C4-2B (cell line): ENCODE results near the gene PHACTR1.

ENCODE experiments used
- H3K27ac ChIP-seq: fragments of 450-650 bp; 2 replicates; pipeline ENCODE4 v1.5.1; 2017
- ZFX ChIP-seq: fragments of 450-650 bp; IDR thresholded peaks from 2 replicates; pipeline ENCODE4 v1.6.1; 2017
- TF ChIP-seq, protein P1 (sequence below): fragments of 450-650 bp; conservative IDR thresholded peaks from 2 replicates; pipeline ENCODE4 v1.5.1; 2017; ENCODE audit warnings: mild to moderate bottlenecking

The PHACTR1 gene

DNA sequence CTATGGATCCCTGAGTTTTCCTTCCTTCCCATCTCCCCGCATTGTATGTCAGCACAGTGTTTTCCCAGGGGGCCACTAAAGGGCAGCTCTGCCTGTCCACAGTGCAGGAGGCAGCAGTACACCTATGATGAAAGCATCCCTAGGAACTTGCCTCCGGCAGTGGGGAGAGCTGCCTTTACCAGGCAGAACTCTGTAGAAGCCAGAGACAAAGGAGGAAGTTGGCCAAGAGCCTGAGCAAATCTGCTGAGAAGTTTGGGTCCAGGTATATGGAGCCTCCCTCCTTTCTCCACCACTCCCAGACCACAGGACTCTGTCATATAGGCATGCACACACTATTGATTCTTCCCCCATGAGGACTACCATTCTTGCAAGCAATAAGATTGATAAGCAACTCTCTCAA is 329.1 kb downstream of the PHACTR1 start:
- TF ChIP-seq, protein P1, sequence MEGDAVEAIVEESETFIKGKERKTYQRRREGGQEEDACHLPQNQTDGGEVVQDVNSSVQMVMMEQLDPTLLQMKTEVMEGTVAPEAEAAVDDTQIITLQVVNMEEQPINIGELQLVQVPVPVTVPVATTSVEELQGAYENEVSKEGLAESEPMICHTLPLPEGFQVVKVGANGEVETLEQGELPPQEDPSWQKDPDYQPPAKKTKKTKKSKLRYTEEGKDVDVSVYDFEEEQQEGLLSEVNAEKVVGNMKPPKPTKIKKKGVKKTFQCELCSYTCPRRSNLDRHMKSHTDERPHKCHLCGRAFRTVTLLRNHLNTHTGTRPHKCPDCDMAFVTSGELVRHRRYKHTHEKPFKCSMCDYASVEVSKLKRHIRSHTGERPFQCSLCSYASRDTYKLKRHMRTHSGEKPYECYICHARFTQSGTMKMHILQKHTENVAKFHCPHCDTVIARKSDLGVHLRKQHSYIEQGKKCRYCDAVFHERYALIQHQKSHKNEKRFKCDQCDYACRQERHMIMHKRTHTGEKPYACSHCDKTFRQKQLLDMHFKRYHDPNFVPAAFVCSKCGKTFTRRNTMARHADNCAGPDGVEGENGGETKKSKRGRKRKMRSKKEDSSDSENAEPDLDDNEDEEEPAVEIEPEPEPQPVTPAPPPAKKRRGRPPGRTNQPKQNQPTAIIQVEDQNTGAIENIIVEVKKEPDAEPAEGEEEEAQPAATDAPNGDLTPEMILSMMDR: no peak
- no peak for TF ChIP-seq ZFX
- H3K27ac ChIP-seq: no peak overlapping the region

DNA sequence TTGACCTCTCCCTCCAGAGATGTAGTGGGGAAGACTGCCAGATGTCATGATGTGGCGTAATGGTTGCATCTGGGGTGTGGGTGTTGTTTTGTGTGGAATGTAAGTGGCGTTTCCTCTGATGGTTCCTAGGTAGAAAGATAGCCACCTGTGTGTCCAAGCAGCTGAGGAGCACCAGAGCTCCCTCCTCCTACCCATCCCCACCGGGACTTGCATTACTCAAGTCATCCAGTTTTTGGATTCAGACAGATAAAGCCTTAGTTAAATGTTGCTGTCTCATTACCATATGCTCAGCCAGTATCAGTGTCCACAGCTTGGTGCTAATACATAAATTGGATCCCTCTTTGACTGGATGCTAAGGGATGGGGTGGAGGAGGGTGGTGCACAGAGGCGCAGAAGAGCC is 329.5 kb downstream of the PHACTR1 start:
- no peak for TF ChIP-seq ZFX
- TF ChIP-seq, protein P1: no peak
- H3K27ac ChIP-seq: no peak overlapping the region

GRCh38 chr6:13048113-13048512 is 331.5 kb downstream of the PHACTR1 start:
- H3K27ac ChIP-seq: no peak overlapping the region
- TF ChIP-seq, protein P1: no peak
- TF ChIP-seq ZFX: no peak

GRCh38 chr6:13049666-13050254 is 333.2 kb downstream of the PHACTR1 start:
- no peak for TF ChIP-seq ZFX
- TF ChIP-seq, protein P1: peak; percentile 17
- no peak overlapping the region for H3K27ac ChIP-seq

DNA sequence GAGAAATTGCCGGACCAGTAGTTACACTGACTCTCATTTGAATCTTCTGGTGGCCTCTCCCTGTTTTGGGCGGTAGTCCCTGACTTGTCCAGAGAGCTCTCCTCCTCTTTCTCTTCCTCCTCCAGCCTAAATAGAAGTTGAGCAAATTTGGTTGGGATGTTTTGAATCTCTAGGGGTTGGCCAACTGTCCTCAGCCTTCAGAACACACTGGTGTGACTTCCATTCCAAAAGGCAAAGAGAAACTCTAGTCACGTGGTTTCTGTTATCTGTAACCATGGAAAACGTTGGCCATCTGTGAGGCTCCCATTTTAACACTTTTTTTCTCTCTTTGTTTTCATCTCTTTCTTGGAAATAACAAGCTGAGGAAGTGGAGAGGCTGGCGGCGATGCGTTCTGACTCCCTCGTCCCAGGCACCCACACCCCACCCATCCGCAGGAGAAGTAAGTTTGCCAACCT is 336.5 kb downstream of the PHACTR1 start:
- no peak overlapping the region for H3K27ac ChIP-seq
- TF ChIP-seq, protein P1: no peak
- TF ChIP-seq ZFX: no peak

- TF ChIP-seq ZFX: no peak
- TF ChIP-seq, protein P1: no peak
Measured at GRCh38 chr6:13058051-13058450, 341.5 kb downstream of the PHACTR1 start.

GRCh38 chr6:13059026-13059425 is 342.5 kb downstream of the PHACTR1 start:
- no peak for TF ChIP-seq ZFX
- TF ChIP-seq, protein P1: no peak

More at GRCh38 chr6:13058051-13058450, 341.5 kb downstream of the PHACTR1 start:
- H3K27ac ChIP-seq: no peak overlapping the region

More at GRCh38 chr6:13059026-13059425, 342.5 kb downstream of the PHACTR1 start:
- H3K27ac ChIP-seq: no peak overlapping the region
